Measurements from ENCODE around the gene BANF1. TPM values are rescaled to one million over a fixed set of nuclear protein-coding genes. Genes with fewer than 3 reads are reported as not detected.

The BANF1 gene
- total RNA-seq, 1 experiment from 2014 or later, result 386 TPM

DNA sequence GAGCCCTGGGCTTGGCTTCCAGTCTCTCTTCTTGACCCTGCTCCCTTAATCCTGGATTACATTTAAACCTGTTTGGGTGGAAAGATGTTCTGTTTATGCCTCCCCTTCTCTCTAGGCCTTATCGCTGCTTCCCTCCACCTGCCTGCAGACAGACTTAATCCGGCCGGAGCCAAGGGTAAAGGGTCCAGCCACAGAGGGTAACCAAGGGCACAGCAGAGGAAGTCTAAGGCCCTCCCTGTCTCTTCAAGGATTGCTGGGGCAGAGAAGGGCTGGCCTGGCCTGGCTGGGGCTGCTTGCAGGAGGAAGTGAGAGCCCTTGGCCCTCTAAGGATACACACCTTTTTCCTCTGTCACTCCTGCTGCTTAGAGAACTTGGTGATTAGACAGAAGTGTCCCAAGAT lies 44.6 kb downstream of the BANF1 start:
- Histone ChIP-seq H3K27ac (no peak overlapping the region), H3K9me3 (ENCODE audit: insufficient read depth, low read depth) (no peaks in the 10 kb centered on the region), H4K20me1 (ENCODE audit: insufficient read depth) (no peaks in the 10 kb centered on the region), H3K27me3 (ENCODE audit: insufficient read depth, low read depth) (no peaks in the 10 kb centered on the region), H3K4me3 (no peak overlapping the region), H2AFZ (no peak overlapping the region), H3K79me2 (ENCODE audit: low read depth) (no peaks in the 10 kb centered on the region), H3K4me1 (replicated peaks; ENCODE audit: insufficient read depth) (peaks cover 10% of the 10 kb centered on the region), H3K36me3 (ENCODE audit: low read depth) (no peaks in the 10 kb centered on the region), H3F3A (ENCODE audit: insufficient read depth, low read depth) (peaks cover 15% of the 10 kb centered on the region), H3K9me2 (ENCODE audit: insufficient read depth) (no peaks in the 10 kb centered on the region), H3K4me2 (no peak overlapping the region)
- intact Hi-C loops (cut with micrococcal nuclease; ENCODE audit: unreplicated experiment), result no loop called here
- ChIA-PET POLR2A (ENCODE audit: unreplicated experiment) (no interaction called here), CTCF (no interaction called here)
- TF ChIP-seq, protein P1, sequence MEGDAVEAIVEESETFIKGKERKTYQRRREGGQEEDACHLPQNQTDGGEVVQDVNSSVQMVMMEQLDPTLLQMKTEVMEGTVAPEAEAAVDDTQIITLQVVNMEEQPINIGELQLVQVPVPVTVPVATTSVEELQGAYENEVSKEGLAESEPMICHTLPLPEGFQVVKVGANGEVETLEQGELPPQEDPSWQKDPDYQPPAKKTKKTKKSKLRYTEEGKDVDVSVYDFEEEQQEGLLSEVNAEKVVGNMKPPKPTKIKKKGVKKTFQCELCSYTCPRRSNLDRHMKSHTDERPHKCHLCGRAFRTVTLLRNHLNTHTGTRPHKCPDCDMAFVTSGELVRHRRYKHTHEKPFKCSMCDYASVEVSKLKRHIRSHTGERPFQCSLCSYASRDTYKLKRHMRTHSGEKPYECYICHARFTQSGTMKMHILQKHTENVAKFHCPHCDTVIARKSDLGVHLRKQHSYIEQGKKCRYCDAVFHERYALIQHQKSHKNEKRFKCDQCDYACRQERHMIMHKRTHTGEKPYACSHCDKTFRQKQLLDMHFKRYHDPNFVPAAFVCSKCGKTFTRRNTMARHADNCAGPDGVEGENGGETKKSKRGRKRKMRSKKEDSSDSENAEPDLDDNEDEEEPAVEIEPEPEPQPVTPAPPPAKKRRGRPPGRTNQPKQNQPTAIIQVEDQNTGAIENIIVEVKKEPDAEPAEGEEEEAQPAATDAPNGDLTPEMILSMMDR (conservative IDR thresholded peaks at IDR 0.05), result no peak
- TF ChIP-seq EZH2 (IDR thresholded peaks at IDR 0.05; ENCODE audit: low read depth), result no peak
- no peak for DNase-seq
- BruUV-seq (replicated peaks), result no TSS peak

DNA sequence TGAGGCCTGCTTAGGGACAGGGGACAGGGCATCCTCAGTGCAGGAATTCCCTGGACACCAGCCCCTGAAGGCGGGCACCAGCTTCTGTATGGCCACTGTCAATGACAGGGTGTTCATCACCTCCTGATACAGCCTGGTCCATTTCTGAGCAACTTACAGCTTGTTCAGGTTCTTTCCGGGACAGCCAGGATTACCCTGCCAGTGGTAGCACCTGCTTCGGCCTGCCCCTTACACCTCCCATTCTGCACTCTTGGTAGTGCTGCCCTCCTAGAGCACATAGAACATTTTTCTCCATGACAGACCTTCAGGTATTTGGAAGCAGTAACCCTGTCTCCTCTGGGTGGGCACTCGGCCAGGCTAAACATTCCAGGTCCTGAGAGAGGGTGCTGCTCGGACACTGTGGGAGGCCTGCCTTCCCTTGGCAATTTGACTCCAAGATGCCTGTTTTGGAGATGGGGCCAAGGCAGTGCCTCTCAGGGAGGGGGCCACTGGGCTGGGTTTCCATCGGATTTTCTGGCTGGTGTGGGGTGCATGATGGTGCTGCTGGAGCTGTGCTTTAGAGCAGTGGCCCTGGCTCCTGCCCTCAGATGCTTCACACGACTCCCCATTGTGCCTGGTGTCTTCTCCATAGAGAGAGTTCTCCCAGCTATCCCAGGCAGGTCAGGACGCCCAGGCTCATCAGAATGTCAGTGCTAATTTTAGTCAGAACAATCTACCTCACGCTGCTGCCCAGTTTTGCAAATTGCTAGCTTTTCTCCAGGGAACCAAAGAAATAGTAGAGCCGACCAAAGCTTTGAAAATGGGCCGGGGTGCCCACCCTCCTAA lies 45.5 kb downstream of the BANF1 start:
- Histone ChIP-seq H3K79me2 (ENCODE audit: low read depth) (peaks cover 6% of the 10 kb centered on the region), H3K9me3 (ENCODE audit: insufficient read depth, low read depth) (no peaks in the 10 kb centered on the region), H4K20me1 (ENCODE audit: insufficient read depth) (no peaks in the 10 kb centered on the region), H3K36me3 (ENCODE audit: low read depth) (no peaks in the 10 kb centered on the region), H3K4me3 (no peak overlapping the region), H3K4me2 (no peak overlapping the region), H3K27ac (no peak overlapping the region), H3K27me3 (ENCODE audit: insufficient read depth, low read depth) (no peaks in the 10 kb centered on the region), H3F3A (ENCODE audit: insufficient read depth, low read depth) (peaks cover 20% of the 10 kb centered on the region), H3K9me2 (ENCODE audit: insufficient read depth) (no peaks in the 10 kb centered on the region), H2AFZ (no peak overlapping the region), H3K4me1 (replicated peaks; ENCODE audit: insufficient read depth) (peaks cover 10% of the 10 kb centered on the region)
- intact Hi-C loops (cut with micrococcal nuclease; ENCODE audit: unreplicated experiment), result no loop called here
- no peak for DNase-seq
- BruUV-seq (replicated peaks), result no TSS peak
- POLR2A ChIA-PET (ENCODE audit: unreplicated experiment), result no interaction called here
- CTCF ChIA-PET, result interaction anchor here (1.0 kb wide), 1 partner anchor 35 kb away, joined by 3 read pairs; no protein-coding TSS in a partner anchor
- TF ChIP-seq EZH2 (IDR thresholded peaks at IDR 0.05; ENCODE audit: low read depth), result no peak
- TF ChIP-seq, protein P1 (conservative IDR thresholded peaks at IDR 0.05), result no peak

DNA sequence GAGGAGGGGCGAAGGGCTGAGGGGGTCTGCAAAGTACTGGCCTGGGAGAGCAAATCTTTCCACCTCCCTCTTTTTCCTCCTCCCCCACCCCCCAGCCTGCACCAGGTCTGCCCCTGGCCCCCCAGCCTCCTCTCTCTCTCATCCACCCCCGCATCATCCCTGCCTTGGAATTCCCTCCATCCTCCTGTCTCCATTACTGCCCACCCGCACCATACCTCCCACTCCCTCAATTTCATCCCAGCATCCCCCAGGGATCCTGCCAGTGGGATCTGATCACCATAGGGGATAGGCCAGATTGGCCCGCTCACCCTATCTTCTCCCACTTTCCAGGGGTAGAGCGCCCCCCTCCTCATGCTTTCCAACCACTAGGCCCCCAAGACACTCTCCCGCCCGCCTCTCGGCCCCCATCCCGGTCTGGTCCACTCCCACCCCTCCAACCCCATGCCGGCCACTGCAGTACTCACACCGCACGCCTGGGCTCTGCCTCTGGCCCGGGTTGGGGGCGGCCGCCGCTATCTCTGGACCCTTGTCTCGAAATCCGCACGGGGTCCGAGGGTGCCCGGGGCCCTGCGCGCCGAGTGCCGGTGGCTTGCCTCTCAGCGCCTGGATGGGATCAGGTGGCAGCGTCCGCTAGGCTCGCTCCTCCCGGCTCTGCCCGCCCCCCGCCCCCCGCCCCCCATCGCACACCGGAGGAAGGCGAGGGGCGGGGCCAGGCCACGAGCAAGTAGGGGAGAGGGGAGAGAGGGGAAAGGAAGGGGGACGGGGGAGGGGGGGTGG lies 46.4 kb downstream of the BANF1 start, which contains the start of gene GAL3ST3:
Gene GAL3ST3 (minus strand): TSS at position 615 of the 777 bp plus-strand sequence. CDS start 3,746 bp downstream, outside the sequence.
- Histone ChIP-seq H3K27me3 (ENCODE audit: insufficient read depth, low read depth) (no peaks in the 10 kb centered on the region), H3K4me3 (no peak within 1 kb of the TSS), H4K20me1 (ENCODE audit: insufficient read depth) (peaks cover 9% of the 10 kb centered on the region; the same call in 1 of the 2 replicates), H3K4me1 (replicated peaks; ENCODE audit: insufficient read depth) (peaks cover 17% of the 10 kb centered on the region), H3K36me3 (ENCODE audit: low read depth) (no peaks in the 10 kb centered on the region), H3K9me3 (ENCODE audit: insufficient read depth, low read depth) (no peaks in the 10 kb centered on the region), H3K4me2 (no peak within 1 kb of the TSS), H3K79me2 (ENCODE audit: low read depth) (peaks cover 16% of the 10 kb centered on the region), H3F3A (ENCODE audit: insufficient read depth, low read depth) (peaks cover 25% of the 10 kb centered on the region), H2AFZ (no peak within 1 kb of the TSS), H3K9me2 (ENCODE audit: insufficient read depth) (no peaks in the 10 kb centered on the region), H3K27ac (no peak within 1 kb of the TSS)
- BruUV-seq (replicated peaks), result no TSS peak
- ChIA-PET CTCF (no interaction called here), POLR2A (ENCODE audit: unreplicated experiment) (no interaction called here)
- DNase-seq, result no peak
- TF ChIP-seq, protein P1 (conservative IDR thresholded peaks at IDR 0.05), result no peak
- TF ChIP-seq EZH2 (IDR thresholded peaks at IDR 0.05; ENCODE audit: low read depth), result no peak
- intact Hi-C loops (cut with micrococcal nuclease; ENCODE audit: unreplicated experiment), result no loop called here
